Colonic mucosa (tissue), 4 donors: ENCODE data around the gene SNAP29. TPM values are rescaled to one million over a fixed set of nuclear protein-coding genes. Genes with fewer than 3 reads are reported as not detected.

ENCODE experiments used
- DNase-seq: peaks from one replicate; pipeline ENCODE4 v3.0.0-alpha.2; 2020
- H3K27ac ChIP-seq: fragments of 200-600 bp; one replicate; pipeline ENCODE4 v1.8.0; 2021
- H3K27me3 ChIP-seq: fragments of 200-600 bp; one replicate; pipeline ENCODE4 v1.8.0; 2021
- H3K36me3 ChIP-seq: fragments of 200-600 bp; one replicate; pipeline ENCODE4 v1.8.0; 2021
- H3K4me1 ChIP-seq: fragments of 200-600 bp; one replicate; pipeline ENCODE4 v1.8.0; 2021; ENCODE audit warnings: mild to moderate bottlenecking
- H3K4me3 ChIP-seq: fragments of 200-600 bp; one replicate; pipeline ENCODE4 v1.8.0; 2021
- H3K9ac ChIP-seq, 2 donors: one replicate each; pipeline ENCODE4 v1.7.0; 2013; ENCODE audit warnings: control low read depth in 2 of 2, low read depth in 2 of 2, low read length in 2 of 2
- H3K9me3 ChIP-seq: fragments of 200-600 bp; one replicate; pipeline ENCODE4 v1.8.0; 2021
- intact Hi-C: fragments of 100-400 bp; cut with DNase I; formaldehyde crosslinking; loops from one replicate; pipeline ENCODE4 v1.14.1; 2022
- total RNA-seq, 2 donors: library from RNA; stranded (reverse); fragmentation: NEBNext Ultra II Directional in 1 of 2; extraction: Animal tissue kit (Norgen Biotek cat#: 25700) in 1 of 2; gene quantifications; one replicate each; pipeline ENCODE4 v1.2.1, GENCODE V29; 2021
- TF ChIP-seq, protein P1 (sequence below): fragments of 200-600 bp; IDR thresholded peaks from one replicate; pipeline ENCODE4 v1.8.0; 2022; ENCODE audit warnings: antibody characterized with exemption, mild to moderate bottlenecking
- donor health status: healthy.
- donor health status: DM: no; HTN: no; CAD: no.
- donor health status: DM: no; HTN: no; CAD: no.

The SNAP29 gene
- total RNA-seq, 2 donors from 2014 or later, result 25.3 to 39.0 TPM

DNA sequence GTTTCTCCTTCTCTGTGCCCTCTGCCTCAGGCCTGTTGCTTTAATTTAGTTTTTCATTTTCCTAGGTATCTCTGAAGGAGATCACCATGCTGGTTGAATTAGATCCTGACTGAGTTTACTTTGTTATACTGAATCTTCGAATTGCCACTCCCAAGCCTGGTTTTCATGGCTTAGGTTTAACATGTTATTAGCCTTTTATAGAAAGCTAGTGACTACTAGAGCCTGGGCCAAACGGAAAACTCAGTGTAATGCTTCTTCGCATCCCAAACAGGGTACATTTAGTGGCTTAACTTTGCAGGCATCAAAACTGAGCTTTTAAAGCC, 62.0 kb downstream of the SNAP29 start:
- Histone ChIP-seq H3K27me3 (no peaks in the 10 kb centered on the region), H3K9ac (peak overlapping the region in 1 of 2 donors; percentile 79), H3K4me1 (peaks cover 9% of the 10 kb centered on the region), H3K27ac (peak overlapping the region; percentile 56), H3K4me3 (peak overlapping the region; percentile 85), H3K36me3 (no peaks in the 10 kb centered on the region), H3K9me3 (no peaks in the 10 kb centered on the region)
- DNase-seq, result no peak
- intact Hi-C loops, result no loop called here
- TF ChIP-seq, protein P1, sequence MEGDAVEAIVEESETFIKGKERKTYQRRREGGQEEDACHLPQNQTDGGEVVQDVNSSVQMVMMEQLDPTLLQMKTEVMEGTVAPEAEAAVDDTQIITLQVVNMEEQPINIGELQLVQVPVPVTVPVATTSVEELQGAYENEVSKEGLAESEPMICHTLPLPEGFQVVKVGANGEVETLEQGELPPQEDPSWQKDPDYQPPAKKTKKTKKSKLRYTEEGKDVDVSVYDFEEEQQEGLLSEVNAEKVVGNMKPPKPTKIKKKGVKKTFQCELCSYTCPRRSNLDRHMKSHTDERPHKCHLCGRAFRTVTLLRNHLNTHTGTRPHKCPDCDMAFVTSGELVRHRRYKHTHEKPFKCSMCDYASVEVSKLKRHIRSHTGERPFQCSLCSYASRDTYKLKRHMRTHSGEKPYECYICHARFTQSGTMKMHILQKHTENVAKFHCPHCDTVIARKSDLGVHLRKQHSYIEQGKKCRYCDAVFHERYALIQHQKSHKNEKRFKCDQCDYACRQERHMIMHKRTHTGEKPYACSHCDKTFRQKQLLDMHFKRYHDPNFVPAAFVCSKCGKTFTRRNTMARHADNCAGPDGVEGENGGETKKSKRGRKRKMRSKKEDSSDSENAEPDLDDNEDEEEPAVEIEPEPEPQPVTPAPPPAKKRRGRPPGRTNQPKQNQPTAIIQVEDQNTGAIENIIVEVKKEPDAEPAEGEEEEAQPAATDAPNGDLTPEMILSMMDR, result no peak

DNA sequence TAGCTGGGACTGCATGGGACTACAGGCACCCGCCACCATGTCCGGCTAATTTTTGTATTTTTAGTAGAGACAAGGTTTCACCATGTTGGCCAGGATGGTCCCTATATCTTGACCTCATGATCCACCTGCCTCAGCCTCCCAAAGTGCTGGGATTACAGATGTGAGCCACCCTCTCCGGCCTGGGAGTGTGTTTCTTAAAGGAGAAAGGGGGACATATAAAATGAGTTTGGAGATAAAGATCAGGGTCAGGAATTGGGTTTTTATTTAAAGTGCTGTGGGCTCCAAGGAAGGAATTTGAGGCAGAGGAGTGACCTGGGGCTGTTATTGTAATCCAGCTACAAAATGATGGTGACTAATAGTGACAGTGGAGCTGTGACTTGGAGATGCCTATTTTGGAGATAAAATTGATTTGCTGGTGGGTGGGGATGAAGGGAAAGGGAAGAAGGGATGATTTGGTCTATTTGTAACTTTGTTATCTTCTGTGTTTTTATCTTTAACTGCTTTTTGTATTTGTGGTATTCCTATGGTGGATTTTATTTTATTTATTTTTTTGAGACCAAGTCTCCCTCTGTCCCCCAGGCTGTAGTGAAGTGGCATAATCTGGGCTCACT, 63.4 kb downstream of the SNAP29 start:
- Histone ChIP-seq H3K27ac (no peak overlapping the region), H3K4me3 (no peak overlapping the region), H3K27me3 (no peaks in the 10 kb centered on the region), H3K36me3 (no peaks in the 10 kb centered on the region), H3K9me3 (no peaks in the 10 kb centered on the region), H3K4me1 (peaks cover 6% of the 10 kb centered on the region), H3K9ac (no peak overlapping the region)
- DNase-seq, result no peak
- intact Hi-C loops, result no loop called here
- TF ChIP-seq, protein P1, result no peak

DNA sequence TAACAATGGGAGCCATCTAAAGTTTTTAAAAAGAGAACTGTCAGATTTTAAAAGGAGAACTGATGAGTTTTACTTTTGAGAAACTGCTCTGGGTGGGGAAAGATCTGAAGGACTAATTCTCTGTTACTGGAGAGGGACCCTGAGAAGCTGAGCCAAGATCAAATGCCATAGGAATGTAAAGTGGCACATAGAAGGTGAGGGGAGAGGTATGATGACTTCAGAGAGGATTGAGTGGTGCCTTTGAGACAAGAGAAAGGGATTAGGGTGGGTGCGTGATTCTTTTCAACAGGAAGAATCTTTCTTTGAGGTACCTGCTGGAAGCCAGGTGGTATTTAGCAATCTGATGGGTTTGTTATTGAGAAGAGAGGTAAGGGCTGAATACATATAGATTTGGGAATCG, 67.4 kb downstream of the SNAP29 start:
- TF ChIP-seq, protein P1, result no peak
- Histone ChIP-seq H3K27me3 (no peaks in the 10 kb centered on the region), H3K36me3 (no peaks in the 10 kb centered on the region), H3K9ac (no peak overlapping the region), H3K4me3 (no peak overlapping the region), H3K9me3 (no peaks in the 10 kb centered on the region), H3K27ac (no peak overlapping the region), H3K4me1 (peaks cover 2% of the 10 kb centered on the region)
- intact Hi-C loops, result no loop called here
- DNase-seq, result no peak

DNA sequence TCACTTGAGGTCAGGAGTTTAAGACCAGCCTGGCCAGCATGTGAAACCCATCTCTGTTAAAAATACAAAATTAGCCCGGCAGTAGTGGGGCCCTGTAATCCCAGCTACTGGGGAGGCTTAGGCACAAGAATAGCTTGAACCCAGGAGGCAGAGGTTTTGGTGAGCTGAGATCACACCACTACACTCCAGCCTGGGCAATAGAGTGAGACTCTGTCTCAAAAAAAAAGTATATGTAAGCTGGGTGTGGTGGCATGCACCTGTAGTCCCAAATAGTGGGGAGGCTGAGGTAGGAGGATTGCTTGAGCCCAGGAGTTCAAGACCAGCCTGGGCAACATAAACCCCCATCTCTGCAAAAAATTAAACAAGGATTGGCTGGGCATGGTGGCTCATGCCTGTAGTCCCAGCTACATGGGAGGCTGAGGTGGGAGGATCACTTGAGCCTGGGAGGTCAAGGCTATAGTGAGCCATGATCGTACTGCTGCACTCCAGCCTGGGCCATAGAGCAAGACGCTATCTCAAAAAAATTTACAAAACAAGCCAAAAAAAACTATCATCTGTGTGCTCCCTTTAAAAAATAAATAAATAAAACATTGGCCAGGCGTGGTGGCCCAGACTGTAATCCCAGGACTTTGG, 69.2 kb downstream of the SNAP29 start:
- Histone ChIP-seq H3K9me3 (no peaks in the 10 kb centered on the region), H3K36me3 (no peaks in the 10 kb centered on the region), H3K9ac (no peak overlapping the region), H3K4me1 (no peaks in the 10 kb centered on the region), H3K27me3 (no peaks in the 10 kb centered on the region), H3K4me3 (no peak overlapping the region), H3K27ac (no peak overlapping the region)
- TF ChIP-seq, protein P1, result no peak
- DNase-seq, result no peak
- intact Hi-C loops, result no loop called here

- Histone ChIP-seq H3K27me3 (no peaks in the 10 kb centered on the region), H3K4me3 (no peak overlapping the region), H3K9me3 (no peaks in the 10 kb centered on the region), H3K36me3 (no peaks in the 10 kb centered on the region), H3K27ac (no peak overlapping the region), H3K9ac (no peak overlapping the region), H3K4me1 (no peaks in the 10 kb centered on the region)
- DNase-seq, result no peak
- TF ChIP-seq, protein P1, result no peak
- intact Hi-C loops, result no loop called here
Observed at GRCh38 chr22:20928573-20928967, 69.8 kb downstream of the SNAP29 start.
